ENCODE data around the gene ACTN1.

Gene ACTN1

DNA sequence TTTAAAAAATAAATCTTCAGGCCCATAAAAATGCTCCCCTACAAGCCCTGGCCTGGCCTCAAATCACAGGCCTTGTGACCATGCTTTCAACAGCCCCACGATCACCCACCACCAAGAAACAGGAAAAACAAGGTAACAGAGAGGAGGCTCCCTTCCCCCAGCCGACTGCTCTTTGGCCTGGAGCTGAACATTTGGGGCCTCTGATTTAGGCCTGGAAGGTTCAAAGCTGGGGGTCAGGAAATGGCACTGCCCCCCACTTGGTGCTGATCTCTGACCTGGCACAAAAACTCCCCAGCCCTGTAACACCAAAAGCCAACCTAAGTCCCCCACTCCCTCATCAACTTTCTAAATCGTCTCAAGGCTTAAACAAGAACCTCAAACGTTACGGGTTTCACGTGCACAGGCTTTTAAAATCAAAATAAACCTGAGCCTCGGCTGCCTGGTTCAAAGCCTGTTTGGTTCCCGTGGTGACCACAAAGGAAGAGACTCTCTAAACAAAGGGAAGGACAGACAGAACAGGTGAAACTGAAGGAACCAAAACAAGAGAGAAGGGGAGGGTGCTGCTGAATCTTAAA lies 9.0 kb downstream of the ACTN1 start:
- no peak for DNase-seq (ENCODE audit: low read depth in 2 of 2, low spot score in 1 of 2)

DNA sequence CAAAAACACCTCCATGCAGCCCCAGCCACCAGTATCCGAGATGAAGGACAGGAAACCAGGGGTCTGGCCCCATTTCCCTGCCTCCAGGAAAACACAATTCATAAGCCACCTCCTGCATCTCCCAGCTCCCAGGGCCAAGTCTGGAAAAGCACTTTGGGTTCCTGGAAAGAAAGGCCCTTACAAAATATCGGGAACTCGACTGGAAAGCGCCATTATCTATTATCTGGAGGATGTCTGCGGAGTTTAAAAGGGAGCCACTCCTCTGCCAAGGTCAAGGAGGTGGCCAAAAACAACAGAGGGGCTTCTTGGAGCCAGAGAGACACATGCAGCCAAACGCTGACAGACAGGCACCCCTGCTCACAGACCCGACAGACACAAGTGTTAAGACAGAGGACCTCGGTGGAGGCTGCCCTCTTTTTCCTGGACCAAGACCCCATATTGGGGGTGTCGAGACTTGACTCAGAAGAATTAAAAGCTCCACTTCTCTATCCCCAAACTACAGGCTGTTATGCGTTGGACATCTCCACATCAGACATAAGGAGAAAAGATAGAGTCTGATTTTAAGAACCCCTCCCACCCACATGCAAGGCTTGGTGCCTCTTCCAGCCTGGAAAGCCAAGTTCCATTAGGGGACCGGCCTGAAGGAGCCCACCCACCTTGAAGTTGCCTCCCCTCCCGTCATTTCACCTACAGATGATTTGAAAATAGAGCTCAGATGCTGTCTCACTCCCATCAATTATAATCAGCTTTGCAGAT lies 9.6 kb downstream of the ACTN1 start:
- no peak for DNase-seq (ENCODE audit: low read depth in 2 of 2, low spot score in 1 of 2)

DNA sequence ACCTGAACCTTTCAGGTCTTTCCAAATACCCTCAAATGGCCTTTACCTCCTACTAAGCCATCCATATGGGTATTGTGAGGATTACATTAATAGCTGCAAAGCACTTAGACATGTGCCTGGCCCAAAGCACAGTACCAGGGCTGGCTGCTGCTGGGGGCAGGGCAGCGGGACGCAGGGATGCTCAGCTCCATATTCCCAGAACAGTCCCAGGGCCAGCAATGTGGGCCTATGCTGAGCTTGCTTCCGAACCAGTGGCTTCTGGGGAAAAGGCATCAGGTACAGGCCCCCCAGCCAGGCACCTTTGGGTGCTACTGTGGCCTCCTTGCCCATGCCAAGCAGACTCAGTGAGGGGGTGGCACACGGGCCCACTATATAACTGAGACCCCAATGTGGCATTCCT lies 10.4 kb downstream of the ACTN1 start:
- DNase-seq (ENCODE audit: low read depth in 2 of 2, low spot score in 1 of 2), result no peak

DNA sequence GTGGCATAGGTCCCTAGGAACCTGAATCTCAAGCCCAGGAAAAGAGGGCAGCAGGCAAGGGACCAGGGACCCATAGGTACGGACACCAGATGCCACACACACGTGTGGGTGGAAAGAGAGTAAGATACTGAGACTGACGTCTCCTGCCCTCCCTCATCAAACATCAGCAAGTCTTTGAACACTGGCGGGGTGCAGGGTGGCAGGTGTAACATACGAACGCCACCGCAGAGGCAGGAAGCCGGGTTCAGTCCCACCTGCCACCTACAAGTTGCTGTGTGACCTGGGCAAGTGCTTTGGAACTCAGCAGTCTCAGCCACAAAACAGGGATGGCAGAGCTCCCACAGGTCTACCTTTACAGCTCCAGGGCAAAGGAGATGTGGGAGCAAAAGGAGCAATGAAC lies 11.1 kb downstream of the ACTN1 start:
- DNase-seq (ENCODE audit: low read depth in 2 of 2, low spot score in 1 of 2), result no peak

DNA sequence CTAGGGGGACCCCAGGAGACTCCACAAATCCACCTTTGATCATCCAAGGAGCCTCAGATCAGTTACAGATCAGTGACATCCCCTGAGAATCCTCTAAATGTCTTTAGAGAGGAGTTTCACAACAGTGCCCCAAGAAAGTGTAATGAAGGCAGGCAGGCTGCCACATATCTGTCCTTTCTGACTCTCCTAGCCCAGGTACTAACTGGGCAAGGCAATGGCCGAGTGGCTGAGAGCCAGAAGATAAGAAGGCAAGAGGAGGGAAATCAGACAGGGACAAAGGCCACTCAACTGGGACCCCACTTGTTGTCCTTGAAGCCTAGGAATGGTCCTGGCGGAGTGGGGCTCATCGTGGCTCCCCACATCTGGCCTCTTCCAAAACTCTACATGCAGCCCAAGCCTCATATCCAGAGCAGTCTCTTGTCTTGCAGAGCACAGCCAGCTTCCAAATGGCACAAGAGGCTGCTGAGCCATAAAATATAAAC lies 11.6 kb downstream of the ACTN1 start:
- DNase-seq (ENCODE audit: low read depth in 2 of 2, low spot score in 1 of 2), result no peak

DNA sequence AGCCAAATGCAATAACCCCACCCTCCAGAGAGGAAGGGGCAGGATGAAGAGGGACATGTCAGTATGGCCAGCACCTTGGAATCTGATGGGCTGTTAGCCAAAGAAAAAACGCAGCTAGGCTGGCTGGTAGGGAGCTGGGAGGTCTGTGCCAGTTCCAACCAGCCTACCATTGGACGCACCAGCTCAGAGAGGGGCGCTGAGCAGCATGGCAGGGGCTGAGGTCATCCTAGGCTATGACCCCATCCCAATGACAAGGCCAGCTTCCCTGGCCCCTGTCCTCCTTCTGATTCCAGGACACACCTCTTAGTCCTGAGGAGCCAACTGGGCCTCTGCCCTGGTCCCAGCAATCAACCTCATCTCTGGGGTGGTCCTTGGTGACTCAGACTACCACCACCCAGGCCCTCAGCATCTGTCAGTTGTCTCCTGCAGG lies 12.2 kb downstream of the ACTN1 start:
- DNase-seq (ENCODE audit: low read depth in 2 of 2, low spot score in 1 of 2), result no peak

DNA sequence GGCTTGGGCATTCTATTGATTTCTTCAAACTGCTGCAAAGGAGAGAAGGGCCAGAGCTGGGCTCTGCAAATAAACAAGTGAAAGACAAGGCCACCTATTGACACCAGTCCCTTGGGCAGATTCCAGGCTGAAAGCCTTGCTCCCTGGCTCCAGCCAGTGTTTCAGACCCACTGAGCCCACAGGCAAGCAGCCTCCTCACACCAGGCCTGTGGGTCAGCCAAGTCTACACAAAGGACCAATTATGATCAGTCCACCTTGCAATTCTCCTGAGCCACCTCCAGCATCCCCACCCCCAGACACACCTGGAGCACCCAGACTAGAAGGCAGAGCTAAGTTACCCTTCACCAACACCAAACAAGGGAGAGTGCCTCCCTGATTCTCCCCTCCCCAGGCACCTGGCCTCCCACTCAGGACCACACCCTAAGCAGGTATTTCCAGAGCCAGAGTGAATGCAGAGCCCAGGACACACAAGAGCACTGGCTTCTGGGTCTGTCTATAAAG lies 13.8 kb downstream of the ACTN1 start:
- DNase-seq (ENCODE audit: low read depth in 2 of 2, low spot score in 1 of 2), result no peak

DNA sequence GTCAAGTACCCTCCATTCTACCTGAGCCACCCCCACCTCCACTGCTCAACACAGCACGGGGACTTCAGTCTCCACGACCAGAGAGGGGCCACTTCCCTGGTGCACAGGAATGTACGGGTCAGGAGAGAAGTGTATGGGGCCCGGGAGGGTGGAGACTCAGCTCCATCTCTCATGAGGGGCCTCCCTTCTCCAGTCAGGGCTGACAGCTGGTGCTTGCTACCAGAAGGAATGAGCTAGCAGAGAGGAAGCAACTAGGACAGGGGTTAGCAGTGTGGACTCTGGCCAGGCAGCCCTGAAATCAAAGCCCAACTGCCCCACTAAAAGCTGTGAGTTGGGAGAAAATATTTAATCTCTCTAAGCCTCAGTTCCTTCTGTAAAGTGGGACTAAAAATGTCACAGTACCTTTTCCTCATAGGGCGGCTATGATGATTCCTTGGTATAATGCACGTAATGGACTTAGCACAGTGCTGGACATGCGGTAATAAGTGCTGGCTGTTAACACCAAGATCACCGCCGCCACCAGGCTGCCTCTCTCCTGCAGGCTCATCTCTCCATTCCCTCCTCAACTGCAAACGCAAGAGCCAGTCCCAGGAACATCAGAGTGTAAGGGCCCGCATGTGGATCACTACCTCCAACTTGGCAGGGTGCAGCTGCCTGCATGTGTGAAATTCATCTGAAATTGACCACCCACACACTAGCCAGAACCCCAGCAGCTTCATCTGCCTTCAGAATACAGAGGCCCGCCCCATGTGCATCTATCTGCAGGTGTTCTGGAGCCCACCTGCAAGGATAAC lies 14.6 kb downstream of the ACTN1 start:
- DNase-seq (ENCODE audit: low read depth in 2 of 2, low spot score in 1 of 2), result no peak

DNA sequence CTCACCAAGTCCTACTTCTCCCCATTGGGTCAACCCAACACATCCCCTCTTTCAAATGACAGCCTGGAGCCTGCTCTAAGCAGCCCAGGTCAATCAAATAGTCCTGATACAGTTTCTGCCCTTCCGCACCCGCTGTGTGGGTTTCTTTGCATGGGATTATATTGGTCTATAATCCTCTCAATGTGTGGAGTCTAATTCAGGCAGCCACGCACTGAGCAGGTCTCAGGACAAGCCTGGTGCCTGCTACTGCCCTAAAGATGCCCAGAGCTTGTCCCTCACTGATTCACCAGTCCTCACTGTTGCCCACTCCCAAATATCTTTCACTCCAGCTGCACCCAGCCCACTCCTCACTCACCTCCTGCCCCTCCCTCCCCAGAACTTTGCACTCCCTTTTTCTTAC lies 16.4 kb downstream of the ACTN1 start:
- no peak for DNase-seq (ENCODE audit: low read depth in 2 of 2, low spot score in 1 of 2)

DNA sequence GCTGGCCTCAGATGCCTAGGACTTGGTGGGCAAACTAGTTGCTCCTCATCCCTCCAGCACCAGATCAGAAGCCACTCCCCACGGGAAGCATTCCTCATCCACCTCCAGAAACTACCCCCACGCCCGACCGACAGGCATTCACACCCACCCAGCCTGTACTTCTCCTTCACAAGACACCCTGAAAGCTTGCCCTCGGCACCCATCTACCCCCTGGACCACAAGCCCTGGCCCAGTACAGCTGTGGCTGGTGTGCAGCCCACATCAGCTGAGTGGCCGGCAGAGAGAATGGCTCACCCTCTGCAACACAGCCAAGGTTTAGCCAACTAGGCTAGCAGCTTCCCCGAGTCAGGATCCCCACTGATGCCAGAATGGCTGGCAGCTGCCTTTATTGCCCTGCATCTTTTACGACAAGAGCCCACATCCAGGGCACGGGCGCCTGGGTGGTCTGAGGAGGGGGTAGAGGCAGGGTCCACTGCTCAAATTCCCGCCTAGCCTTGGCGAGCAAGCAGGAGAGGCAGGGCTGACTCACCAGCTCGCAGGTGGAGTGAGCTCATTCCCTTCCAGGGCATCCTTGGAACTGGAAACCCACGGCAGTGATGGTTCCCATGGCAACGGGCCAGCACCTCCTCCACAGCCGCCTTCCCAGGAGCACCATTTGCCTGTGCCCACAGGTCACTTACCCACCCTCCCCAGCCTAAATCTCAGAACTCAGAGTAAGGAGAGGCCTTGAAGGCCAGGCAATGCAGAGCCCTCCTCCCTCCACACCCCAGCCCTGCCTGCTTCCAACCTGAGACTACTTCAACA lies 17.1 kb downstream of the ACTN1 start:
- no peak for DNase-seq (ENCODE audit: low read depth in 2 of 2, low spot score in 1 of 2)

DNA sequence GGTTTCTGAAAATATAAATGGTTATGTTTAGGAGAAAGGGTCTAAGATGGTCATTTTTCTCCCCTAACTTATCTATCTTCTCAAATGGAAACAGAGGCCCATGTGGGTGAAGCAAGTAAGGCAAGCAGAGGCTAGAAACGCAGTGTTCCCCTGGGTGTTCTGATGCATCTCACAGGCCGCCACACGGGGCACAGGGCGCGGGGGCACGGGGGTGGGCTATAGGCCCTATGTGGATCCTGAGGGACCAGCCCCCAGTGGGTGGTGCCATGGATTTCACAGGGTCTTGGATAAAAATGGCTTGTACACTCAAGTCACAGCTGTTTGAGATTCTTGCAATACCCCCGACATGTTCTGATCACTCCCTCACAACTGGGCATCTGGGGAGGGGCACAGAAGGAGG lies 17.7 kb downstream of the ACTN1 start:
- DNase-seq (ENCODE audit: low read depth in 2 of 2, low spot score in 1 of 2), result no peak

DNA sequence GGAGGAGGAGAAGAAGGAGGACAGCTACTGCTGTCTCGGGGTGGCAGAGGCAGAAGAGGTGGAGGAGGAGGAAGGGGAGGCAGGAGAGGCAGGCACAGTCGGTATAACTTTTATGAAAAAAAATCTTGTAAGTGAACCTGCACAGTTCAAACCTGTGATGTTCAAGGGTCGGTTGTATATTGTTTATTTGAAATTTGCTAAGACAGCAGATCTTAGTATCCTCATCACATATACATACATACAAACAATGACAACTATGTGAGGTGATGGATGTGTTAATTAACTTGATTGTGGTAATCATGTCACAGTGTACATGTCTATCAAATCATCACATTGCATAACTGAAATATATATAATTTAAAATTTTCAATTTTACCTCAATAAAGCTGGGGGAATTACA lies 19.0 kb downstream of the ACTN1 start:
- DNase-seq (ENCODE audit: low read depth in 2 of 2, low spot score in 1 of 2), result no peak

DNA sequence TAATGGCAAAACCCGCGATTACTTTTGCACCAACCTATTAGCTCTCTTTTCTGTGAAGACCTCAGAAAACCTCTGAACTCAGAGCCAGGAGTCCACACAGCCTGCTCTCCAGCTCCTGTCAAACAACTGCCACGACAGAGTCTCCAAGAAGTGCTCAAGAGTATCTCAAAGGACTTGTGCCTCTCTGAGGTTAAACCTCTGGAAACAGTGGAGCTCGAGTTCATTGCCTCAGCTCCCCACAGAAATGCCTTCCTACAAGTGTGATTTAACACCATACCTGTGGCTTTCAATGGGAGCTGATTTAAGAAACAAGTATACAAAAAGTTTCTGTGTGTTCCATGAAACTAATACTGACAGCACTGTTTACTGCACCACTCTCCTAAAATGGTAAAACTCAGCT lies 20.1 kb downstream of the ACTN1 start:
- DNase-seq (ENCODE audit: low read depth in 2 of 2, low spot score in 1 of 2), result no peak

DNA sequence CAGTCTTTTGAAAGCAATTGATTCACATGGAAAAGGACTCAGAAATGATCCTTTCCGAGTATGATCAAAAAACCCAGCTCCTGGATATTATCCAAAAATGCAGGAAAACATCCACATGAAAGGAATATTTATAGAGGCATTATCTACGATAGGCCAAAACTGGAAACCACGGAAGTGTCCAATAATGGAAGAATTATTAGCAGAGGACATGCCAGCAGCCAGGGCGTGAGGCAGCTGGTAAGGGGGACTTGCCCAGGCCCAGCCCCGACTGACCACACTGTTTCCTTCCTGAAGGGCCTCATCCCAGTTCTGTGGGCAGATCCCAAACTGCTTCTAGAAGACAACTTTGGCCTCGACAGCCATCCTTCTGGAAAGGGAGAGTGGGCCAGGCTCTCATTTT lies 20.5 kb downstream of the ACTN1 start:
- DNase-seq (ENCODE audit: low read depth in 2 of 2, low spot score in 1 of 2), result no peak

DNA sequence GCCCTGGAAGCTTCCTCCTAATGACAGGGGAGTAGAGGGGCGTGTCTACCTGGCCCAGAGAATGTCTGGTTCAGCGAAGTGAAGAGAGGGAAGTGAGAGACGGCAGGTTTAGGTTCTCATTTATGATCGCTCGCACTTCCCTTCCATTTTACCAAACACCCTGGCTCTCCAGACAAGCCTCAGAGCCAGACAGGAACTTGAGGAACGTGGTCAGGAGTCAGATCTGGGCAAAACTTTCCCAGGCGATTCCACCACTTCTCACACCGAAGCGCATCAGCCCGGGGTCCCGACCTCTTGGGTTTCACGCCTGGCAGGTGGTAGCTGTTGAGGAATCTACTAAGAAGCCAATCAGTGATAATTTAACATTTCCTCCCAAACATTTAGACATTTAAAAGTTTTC lies 21.3 kb downstream of the ACTN1 start:
- no peak for DNase-seq (ENCODE audit: low read depth in 2 of 2, low spot score in 1 of 2)

DNA sequence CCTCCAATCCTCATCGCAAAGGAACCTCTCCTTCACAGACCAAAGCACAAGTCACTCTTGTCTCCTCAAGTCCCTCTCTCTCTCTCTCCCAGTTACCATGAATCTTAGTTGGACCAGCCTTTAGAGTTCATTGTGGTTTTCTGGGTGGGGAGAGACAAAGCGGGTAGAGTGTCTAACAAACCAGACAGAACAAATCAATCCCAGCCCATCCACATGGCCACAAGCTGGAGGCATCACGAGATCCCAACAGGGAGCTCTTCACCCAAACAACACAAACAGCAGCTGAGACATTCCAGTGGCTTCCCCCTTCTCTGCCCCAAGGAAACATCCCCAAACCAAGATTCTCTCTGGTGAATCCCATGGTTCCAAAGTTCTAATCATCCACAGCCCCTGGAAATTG lies 22.4 kb downstream of the ACTN1 start:
- DNase-seq (ENCODE audit: low read depth in 2 of 2, low spot score in 1 of 2), result no peak

DNA sequence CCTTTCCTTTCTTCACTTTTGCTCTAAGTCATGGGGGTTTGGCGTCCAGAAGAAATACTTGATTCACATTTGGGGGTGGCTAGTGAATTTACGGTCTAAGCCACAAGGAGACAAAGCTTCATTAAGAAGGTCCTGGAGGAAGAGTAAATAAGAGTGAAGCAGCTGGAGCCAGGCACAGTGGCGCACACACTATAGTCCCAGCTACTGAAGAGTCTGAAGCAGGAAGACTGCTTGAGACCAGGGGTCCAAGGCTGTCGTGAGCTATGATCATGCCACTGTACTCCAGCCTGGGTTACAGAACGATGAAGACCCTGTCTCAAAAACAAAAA lies 23.3 kb downstream of the ACTN1 start:
- DNase-seq (ENCODE audit: low read depth in 2 of 2, low spot score in 1 of 2), result no peak

DNA sequence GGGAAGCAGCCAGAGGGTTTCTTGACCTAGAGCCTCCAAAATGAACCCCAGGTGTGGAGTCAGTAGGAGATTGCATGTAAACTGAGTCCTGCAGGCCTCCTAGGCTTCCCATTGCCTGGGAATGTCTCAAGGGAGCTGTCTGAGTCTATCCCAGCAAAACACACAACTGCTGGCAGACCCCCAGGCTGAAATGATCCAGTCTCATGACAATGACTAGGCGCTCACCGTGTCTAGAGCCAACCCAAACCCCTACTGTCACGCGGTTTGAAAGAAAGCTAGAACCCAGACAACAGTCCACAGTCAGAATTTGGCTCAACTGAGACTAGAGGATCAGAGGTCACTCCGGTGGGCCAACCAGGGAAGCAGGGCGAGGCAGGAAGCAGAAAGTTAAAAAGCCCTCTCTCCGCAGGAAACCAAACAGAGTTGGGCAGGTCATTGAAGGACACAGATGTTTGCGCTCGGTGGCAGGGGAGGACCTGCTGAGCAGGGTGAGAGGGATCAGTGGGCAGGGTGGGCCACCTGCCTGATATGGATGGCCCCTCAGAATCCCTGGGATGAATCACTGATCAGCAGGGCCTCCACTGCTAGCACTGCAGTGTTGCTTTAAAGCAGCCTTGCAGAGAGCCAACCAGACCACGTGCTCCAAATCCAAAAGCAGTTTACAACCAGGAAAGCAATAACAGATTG lies 23.8 kb downstream of the ACTN1 start:
- no peak for DNase-seq (ENCODE audit: low read depth in 2 of 2, low spot score in 1 of 2)

DNA sequence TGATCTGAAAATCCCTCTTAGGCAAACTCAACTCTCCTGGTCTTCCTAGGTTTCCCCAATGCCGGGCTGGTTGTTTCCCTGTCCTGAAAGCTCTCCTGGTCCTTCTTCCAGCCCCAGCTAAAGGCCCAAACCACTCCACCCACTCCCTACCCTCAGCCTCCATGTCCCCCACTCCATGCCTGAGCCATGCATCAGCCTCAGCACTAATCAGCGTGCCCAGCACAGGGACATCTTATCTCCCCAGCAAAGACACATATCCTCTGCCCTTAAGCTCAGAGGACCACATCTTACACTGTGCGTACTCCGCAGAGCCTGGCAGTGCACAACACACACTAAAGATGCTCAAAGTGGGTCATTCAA lies 25.9 kb downstream of the ACTN1 start:
- no peak for DNase-seq (ENCODE audit: low read depth in 2 of 2, low spot score in 1 of 2)

DNA sequence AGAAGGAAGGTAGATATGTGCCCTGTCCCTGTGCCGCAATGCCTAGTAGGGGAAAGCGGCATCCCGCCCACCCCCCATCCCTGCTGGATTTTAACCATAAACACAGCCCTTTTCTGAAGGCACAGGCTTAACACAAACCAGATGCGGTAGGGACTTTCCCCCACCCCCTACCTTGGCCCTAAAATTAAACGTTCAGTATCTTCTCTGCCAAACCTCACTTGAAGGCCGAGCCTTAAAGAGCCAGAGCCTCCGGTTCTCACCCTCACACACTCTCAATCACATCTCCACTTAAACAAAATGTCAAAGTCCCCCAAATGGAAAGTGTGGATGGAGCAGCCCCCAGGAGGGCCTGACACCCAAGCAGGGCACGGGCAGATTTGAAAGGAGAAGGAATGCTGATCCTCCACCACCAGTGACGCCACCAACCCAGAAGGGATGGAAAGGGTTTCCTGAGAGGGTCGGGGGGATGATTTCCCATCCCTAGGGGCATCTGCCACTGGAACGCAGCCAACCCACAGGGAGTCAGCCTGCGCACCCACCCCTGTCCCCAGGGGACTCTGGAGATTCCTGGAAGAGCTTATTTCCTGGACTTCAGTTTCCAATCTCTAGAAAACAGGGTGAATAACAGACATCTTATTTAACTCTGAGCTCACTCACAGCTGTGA lies 26.4 kb downstream of the ACTN1 start:
- DNase-seq (ENCODE audit: low read depth in 2 of 2, low spot score in 1 of 2), result no peak

Measured in stimulated activated CD8-positive, alpha-beta memory T cell treated with anti-CD3 and anti-CD28 coated beads, Interleukin-4, amount 100 ng/mL, for 4 hours (primary cell).